ENCODE results near the gene CIAPIN1. TPM values are rescaled to one million over a fixed set of nuclear protein-coding genes. Genes with fewer than 3 reads are reported as not detected.

CIAPIN1 gene
- total RNA-seq, 2 experiments from 2014 or later, result 27.8 to 28.0 TPM

GRCh38 chr16:57486858-57487834 is 40.0 kb upstream of the CIAPIN1 start:
- Mint-ChIP-seq H3K9me3 (no peaks in the 10 kb centered on the region), H3K4me1 (ENCODE audit: low read depth) (peaks cover 34% of the 10 kb centered on the region), H3K27me3 (no peaks in the 10 kb centered on the region), H3K27ac (no peak overlapping the region), H3K36me3 (ENCODE audit: low read depth) (no peaks in the 10 kb centered on the region), H3K4me3 (peak overlapping the region; percentile 81)
- H3K4me1 ChIP-seq (ENCODE audit: insufficient read depth, low read length), result peaks cover 22% of the 10 kb centered on the region
- ATAC-seq (ENCODE audit: poor library complexity) (no peak), DNase-seq (no peak)
- ChIA-PET CTCF (interaction anchor here (0.9 to 4.3 kb wide), 3 partner anchors 24 to 50 kb away, joined by 4 to 22 read pairs (median 8); partner anchors contain the start of genes CCDC102A and POLR2C), POLR2A (interaction anchor here (1.2 to 6.4 kb wide), 8 partner anchors 14 to 188 kb away, joined by 3 to 49 read pairs (median 4); partner anchors contain the start of genes CCDC102A and POLR2C)
- no peaks in the 10 kb centered on the region for H3K27me3 ChIP-seq (ENCODE audit: control insufficient read depth in 1 of 2, insufficient read depth in 2 of 2, low read length in 2 of 2)
- no peak overlapping the region for H3K27ac ChIP-seq (ENCODE audit: low read depth in 1 of 2, low read length in 2 of 2)
- H3K4me3 ChIP-seq (ENCODE audit: low read length), result peak overlapping the region; percentile 32
- H3K9me3 ChIP-seq (ENCODE audit: control insufficient read depth in 1 of 2, insufficient read depth in 1 of 2, low read length in 2 of 2), result no peaks in the 10 kb centered on the region
- intact Hi-C loops (cut with DNase I, micrococcal nuclease), result loop anchor here (1.0 kb wide), 3 partner anchors 25 to 50 kb away; partner anchors contain the start of genes CCDC102A (in 1 of the 2) and POLR2C (in 1 of the 2)
- H3K36me3 ChIP-seq (ENCODE audit: insufficient read depth, low read length), result no peaks in the 10 kb centered on the region
- TF ChIP-seq CTCF (IDR thresholded peaks at IDR 0.05), result no peak

GRCh38 chr16:57485916-57486857 is 39.0 kb upstream of the CIAPIN1 start, which contains the start of gene DOK4:
DOK4 (minus strand) TSS chr16:57486493; CDS start chr16:57479507, 6,986 bp downstream.
- intact Hi-C loops (cut with DNase I, micrococcal nuclease), result loop anchor here (1.0 kb wide), 3 partner anchors 24 to 51 kb away; partner anchors contain the start of genes CCDC102A (in 1 of the 2) and POLR2C (in 1 of the 2)
- DNase-seq, result peak; percentile 63 to 88 (median 76)
- POLR2A ChIA-PET, result interaction anchor here (0.6 to 6.4 kb wide), 8 partner anchors 13 to 187 kb away, joined by 3 to 49 read pairs (median 4); partner anchors contain the start of genes CCDC102A and POLR2C
- H3K4me1 Mint-ChIP-seq (ENCODE audit: low read depth), result peaks cover 34% of the 10 kb centered on the region
- TF ChIP-seq CTCF (IDR thresholded peaks at IDR 0.05), result no peak
- H3K27me3 ChIP-seq (ENCODE audit: control insufficient read depth in 1 of 2, insufficient read depth in 2 of 2, low read length in 2 of 2), result no peaks in the 10 kb centered on the region
- no peaks in the 10 kb centered on the region for H3K9me3 ChIP-seq (ENCODE audit: control insufficient read depth in 1 of 2, insufficient read depth in 1 of 2, low read length in 2 of 2)
- peak within 1 kb of the TSS; percentile 89 for H3K4me3 Mint-ChIP-seq
- H3K36me3 ChIP-seq (ENCODE audit: insufficient read depth, low read length), result no peaks in the 10 kb centered on the region
- CTCF ChIA-PET, result interaction anchor here (0.7 to 4.3 kb wide), 4 partner anchors 24 to 249 kb away, joined by 3 to 22 read pairs (median 6); partner anchors contain the start of gene POLR2C
- peaks cover 22% of the 10 kb centered on the region for H3K4me1 ChIP-seq (ENCODE audit: insufficient read depth, low read length)
- no peaks in the 10 kb centered on the region for H3K36me3 Mint-ChIP-seq (ENCODE audit: low read depth)
- no peaks in the 10 kb centered on the region for H3K9me3 Mint-ChIP-seq
- H3K4me3 ChIP-seq (ENCODE audit: low read length), result peak within 1 kb of the TSS; percentile 76
- no peak within 1 kb of the TSS for H3K27ac ChIP-seq (ENCODE audit: low read depth in 1 of 2, low read length in 2 of 2)
- H3K27me3 Mint-ChIP-seq, result no peaks in the 10 kb centered on the region
- peak within 1 kb of the TSS; percentile 69 for H3K27ac Mint-ChIP-seq
- ATAC-seq (ENCODE audit: poor library complexity), result peak; percentile 96
